OCI-LY7 (cell line): ENCODE results near the gene WDR18. TPM values are rescaled to one million over a fixed set of nuclear protein-coding genes. Genes with fewer than 3 reads are reported as not detected.

Source experiments
- BruUV-seq: library from RNA; stranded (reverse); fragments of 400-500 nt; replicated peaks from 2 replicates; lab custom pipeline; 2021; lab: Mats Ljungman, UMichigan
- CTCF ChIA-PET: fragments of 300-600 bp; sonication (Branson Sonifier 250); formaldehyde crosslinking; loops from one replicate; lab custom pipeline; 2022; ENCODE audit warnings: antibody characterized with exemption; ENCODE audit not compliant: unreplicated experiment; lab: Charles Lee
- POLR2A ChIA-PET: fragments of 300-600 bp; sonication (Branson Sonifier 250); formaldehyde crosslinking; loops from one replicate; lab custom pipeline; 2022; ENCODE audit warnings: antibody characterized with exemption; lab: Charles Lee
- DNase-seq: peaks from one replicate; pipeline ENCODE4 v3.0.0-alpha.2; 2015; ENCODE audit warnings: low spot score
- H2AFZ ChIP-seq: fragments of 200-600 bp; sonication (generic), shearing (Covaris generic); 2 replicates; pipeline ENCODE4 v1.6.1; 2014; ENCODE audit warnings: mild to moderate bottlenecking, antibody characterized with exemption, low read length, moderate library complexity
- H3K27ac ChIP-seq: fragments of 200-600 bp; sonication (generic); 2 replicates; pipeline ENCODE4 v1.5.1; 2014; ENCODE audit warnings: mixed run types, low read depth, mild to moderate bottlenecking, moderate library complexity, low read length, inconsistent platforms; ENCODE audit not compliant: poor library complexity, severe bottlenecking
- H3K36me3 ChIP-seq: fragments of 200-600 bp; sonication (generic); 2 replicates; pipeline ENCODE4 v1.6.1; 2014; ENCODE audit warnings: mild to moderate bottlenecking, antibody characterized with exemption, low read length, moderate library complexity, mixed read lengths; ENCODE audit not compliant: insufficient read depth
- H3K4me1 ChIP-seq: fragments of 200-600 bp; sonication (generic); 2 replicates; pipeline ENCODE4 v1.5.1; 2014; ENCODE audit warnings: mild to moderate bottlenecking, low read length; ENCODE audit not compliant: insufficient read depth, poor library complexity, severe bottlenecking
- H3K4me2 ChIP-seq: fragments of 200-600 bp; sonication (generic); 2 replicates; pipeline ENCODE4 v1.6.1; 2014; ENCODE audit warnings: mild to moderate bottlenecking, low read length
- H3K4me3 ChIP-seq: fragments of 200-600 bp; sonication (generic); 2 replicates; pipeline ENCODE4 v1.5.1; 2014; ENCODE audit warnings: mild to moderate bottlenecking, low read depth, low read length; ENCODE audit not compliant: poor library complexity, severe bottlenecking
- H3K79me2 ChIP-seq: fragments of 200-600 bp; sonication (generic); 2 replicates; pipeline ENCODE4 v1.6.1; 2016; ENCODE audit warnings: low read depth, mild to moderate bottlenecking, low read length, moderate library complexity, mixed read lengths; ENCODE audit not compliant: insufficient read depth
- H3K9me2 ChIP-seq: fragments of 200-600 bp; sonication (generic); 2 replicates; pipeline ENCODE4 v1.6.1; 2016; ENCODE audit warnings: mild to moderate bottlenecking, low read length, mixed read lengths; ENCODE audit not compliant: insufficient read depth
- H3K9me3 ChIP-seq: fragments of 200-600 bp; sonication (generic); 2 replicates; pipeline ENCODE4 v1.6.1; 2014; ENCODE audit warnings: mild to moderate bottlenecking, mixed run types, low read length, mixed read lengths
- H4K20me1 ChIP-seq: fragments of 200-600 bp; sonication (generic); 2 replicates; pipeline ENCODE4 v1.6.1; 2014; ENCODE audit warnings: mild to moderate bottlenecking, antibody characterized with exemption, low read length, moderate library complexity, mixed read lengths; ENCODE audit not compliant: insufficient read depth
- CTCF ChIP-seq: fragments of 200-600 bp; sonication (generic); conservative IDR thresholded peaks from 2 replicates; pipeline ENCODE4 v1.5.1; 2014; ENCODE audit warnings: mild to moderate bottlenecking, antibody characterized with exemption, low read length, moderate library complexity, mixed read lengths
- EZH2phosphoT487 ChIP-seq: fragments of 200-600 bp; sonication (generic); IDR thresholded peaks from 2 replicates; pipeline ENCODE4 v1.6.1; 2018; ENCODE audit warnings: low read depth, borderline replicate concordance, mild to moderate bottlenecking, mixed run types, antibody characterized with exemption, low read length, moderate library complexity, mixed read lengths
- intact Hi-C: fragments of 100-400 bp; cut with micrococcal nuclease; formaldehyde crosslinking; loops from one replicate; pipeline ENCODE4 v1.10.0; 2022; ENCODE audit not compliant: unreplicated experiment
- total RNA-seq, 2 experiments: library from RNA; depleted of rRNA in 1 of 2; stranded (reverse); fragments of >200 nt in 1 of 2; shearing (Covaris generic) in 1 of 2; gene quantifications; 2 replicates each; pipeline ENCODE4 v1.2.3, GENCODE V29; 2014 to 2022

Gene WDR18
- total RNA-seq, 2 experiments from 2014 or later: 51.4 to 74.7 TPM

- CTCF ChIA-PET: no interaction called here
- no peak overlapping the region for H3K4me2 ChIP-seq
- TF ChIP-seq CTCF: no peak
- TF ChIP-seq EZH2phosphoT487: no peak
- no peak overlapping the region for H3K4me3 ChIP-seq
- H4K20me1 ChIP-seq: no peaks in the 10 kb centered on the region
- H3K9me3 ChIP-seq: no peaks in the 10 kb centered on the region
- H3K36me3 ChIP-seq: no peaks in the 10 kb centered on the region
- POLR2A ChIA-PET: no interaction called here
- H3K4me1 ChIP-seq: no peaks in the 10 kb centered on the region
- no peak overlapping the region for H2AFZ ChIP-seq
- no peaks in the 10 kb centered on the region for H3K9me2 ChIP-seq
- H3K79me2 ChIP-seq: no peaks in the 10 kb centered on the region
- BruUV-seq: no TSS peak
- intact Hi-C loops: no loop called here
- H3K27ac ChIP-seq: no peak overlapping the region
- DNase-seq: no peak
Measured at GRCh38 chr19:936175-936546, 48.0 kb upstream of the WDR18 start.

GRCh38 chr19:937259-937694 lies 46.9 kb upstream of the WDR18 start:
- no TSS peak for BruUV-seq
- TF ChIP-seq CTCF: no peak
- no peak for TF ChIP-seq EZH2phosphoT487
- Histone ChIP-seq H3K36me3 (no peaks in the 10 kb centered on the region), H3K27ac (no peak overlapping the region), H3K4me3 (no peak overlapping the region), H3K79me2 (no peaks in the 10 kb centered on the region), H2AFZ (no peak overlapping the region), H4K20me1 (no peaks in the 10 kb centered on the region), H3K9me3 (no peaks in the 10 kb centered on the region), H3K9me2 (no peaks in the 10 kb centered on the region), H3K4me1 (no peaks in the 10 kb centered on the region), H3K4me2 (no peak overlapping the region)
- DNase-seq: no peak
- intact Hi-C loops: no loop called here
- CTCF ChIA-PET: no interaction called here
- POLR2A ChIA-PET: no interaction called here

- Histone ChIP-seq H3K4me1 (no peaks in the 10 kb centered on the region), H3K9me2 (no peaks in the 10 kb centered on the region), H3K9me3 (no peaks in the 10 kb centered on the region), H3K4me3 (no peak overlapping the region), H4K20me1 (no peaks in the 10 kb centered on the region), H3K79me2 (no peaks in the 10 kb centered on the region), H3K4me2 (no peak overlapping the region), H3K36me3 (no peaks in the 10 kb centered on the region), H2AFZ (no peak overlapping the region), H3K27ac (no peak overlapping the region)
- ChIA-PET CTCF (no interaction called here), POLR2A (no interaction called here)
- intact Hi-C loops: no loop called here
- no peak for DNase-seq
- no peak for TF ChIP-seq EZH2phosphoT487
- TF ChIP-seq CTCF: no peak
- no TSS peak for BruUV-seq
Measured at GRCh38 chr19:938233-938923, 45.8 kb upstream of the WDR18 start.
